Stimulated activated CD4-positive, alpha-beta T cell treated with anti-CD3 and anti-CD28 coated beads, Interleukin-2, amount 100 ng/mL, for 24 hours (primary cell): ENCODE data around the gene MYG1.
A peak's percentile ranks its signal among the peaks of the same experiment; 100 is the strongest.
"Not testable (repeated sequence)": the region's sequence is repeated elsewhere in the genome, so short reads cannot be mapped to it uniquely, and the experiment has no call there.

Source experiments
- DNase-seq, 2 donors: peaks; one replicate each; pipeline ENCODE4 v3.0.0-alpha.2; 2020

The MYG1 gene

DNA sequence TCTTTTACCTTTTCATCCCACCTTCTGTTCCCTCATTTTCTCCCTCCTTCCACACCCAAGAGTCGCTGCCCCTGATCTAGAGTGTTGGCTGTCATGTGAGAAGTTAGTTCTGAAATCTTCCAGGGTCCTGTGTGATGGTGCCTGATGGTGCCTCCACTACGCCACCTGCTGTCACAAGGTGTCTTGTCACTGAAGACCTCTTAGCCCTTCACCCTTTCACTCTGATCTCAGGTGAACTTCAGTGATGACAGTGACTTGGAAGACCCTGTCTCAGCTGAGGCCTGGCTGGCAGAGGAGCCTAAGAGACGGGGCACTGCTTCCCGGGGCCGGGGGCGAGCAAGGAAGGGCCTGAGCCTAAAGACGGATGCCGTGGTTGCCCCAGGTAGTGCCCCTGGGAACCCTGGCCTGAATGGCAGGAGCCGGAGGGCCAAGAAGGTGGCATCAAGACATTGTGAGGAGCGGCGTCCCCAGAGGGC is 11.7 kb upstream of the MYG1 start:
- DNase-seq: peak; percentile 67 to 78

DNA sequence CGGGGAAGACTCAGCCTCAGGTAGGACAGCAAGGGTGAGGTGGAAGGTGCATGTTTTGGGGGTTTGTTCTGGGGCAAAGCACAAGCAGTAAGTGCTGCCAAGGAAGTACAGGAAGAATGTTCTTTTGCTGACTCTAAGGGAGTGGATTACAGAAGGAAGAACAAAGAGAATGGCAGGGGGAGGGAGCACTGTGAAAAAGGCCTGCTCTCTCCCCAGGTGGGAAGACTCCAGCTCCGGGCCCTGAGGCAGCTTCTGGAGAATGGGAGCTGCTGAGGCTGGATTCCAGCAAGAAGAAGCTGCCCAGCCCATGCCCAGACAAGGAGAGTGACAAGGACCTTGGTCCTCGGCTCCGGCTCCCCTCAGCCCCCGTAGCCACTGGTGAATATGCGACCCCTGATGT is 11.2 kb upstream of the MYG1 start:
- no peak for DNase-seq

DNA sequence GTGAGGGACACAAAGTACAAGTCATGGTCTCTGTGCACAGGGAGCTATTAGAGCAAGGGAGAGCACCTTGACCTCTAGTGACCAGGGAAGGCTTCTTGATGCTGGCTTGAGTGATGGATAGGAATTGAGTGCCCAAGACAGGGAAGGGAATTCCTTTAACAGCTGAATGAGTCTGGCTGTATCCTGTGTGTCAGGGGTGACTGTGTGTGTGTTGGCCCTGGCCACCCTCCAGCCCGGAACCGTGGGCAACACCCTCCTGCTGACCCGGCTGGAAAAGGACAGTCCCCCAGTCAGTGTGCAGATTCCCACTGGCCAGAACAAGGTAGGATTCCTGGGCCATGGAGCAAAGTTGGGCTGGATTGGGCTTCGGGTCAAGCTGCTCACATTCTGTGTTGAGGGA is 9.6 kb upstream of the MYG1 start:
- DNase-seq: no peak

DNA sequence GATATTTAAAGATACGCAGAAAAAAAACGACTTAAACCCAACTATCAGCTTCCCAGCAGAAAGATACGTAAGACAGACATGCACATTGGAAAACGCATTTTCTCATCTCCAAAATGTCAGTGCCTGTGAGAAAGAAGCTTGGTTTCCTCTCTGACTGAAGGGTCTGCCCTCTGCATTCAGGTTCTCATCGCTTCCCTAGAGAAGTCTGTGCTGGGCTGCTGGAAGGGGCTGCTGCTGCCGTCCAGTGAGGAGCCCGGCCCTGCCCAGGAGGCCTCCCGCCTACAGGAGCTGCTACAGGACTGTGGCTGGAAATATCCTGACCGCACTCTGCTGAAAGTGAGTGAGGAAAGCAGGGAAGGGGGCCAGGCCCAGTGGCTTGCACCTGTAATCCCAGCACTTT is 8.8 kb upstream of the MYG1 start:
- peak in 1 of 2 donors; percentile 21 for DNase-seq

DNA sequence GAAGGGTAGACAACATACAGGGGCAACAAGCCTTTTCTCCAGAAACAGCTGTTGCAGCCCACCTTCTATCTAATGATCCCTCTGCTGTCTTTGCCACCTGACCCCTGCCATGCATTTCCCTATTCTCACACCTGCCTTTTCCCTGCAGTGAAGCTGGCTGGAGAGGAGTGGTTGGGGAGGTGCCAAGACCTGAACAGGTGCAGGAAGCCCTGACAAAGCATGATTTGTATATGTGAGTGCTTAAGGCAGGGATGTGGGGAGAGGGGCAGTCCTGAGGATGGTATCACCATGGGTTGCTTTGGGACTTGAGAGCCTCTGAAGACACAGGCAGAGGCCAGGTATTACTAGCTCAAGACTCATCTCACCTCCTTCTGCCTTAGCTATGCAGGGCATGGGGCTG is 7.1 kb upstream of the MYG1 start:
- DNase-seq: no peak

DNA sequence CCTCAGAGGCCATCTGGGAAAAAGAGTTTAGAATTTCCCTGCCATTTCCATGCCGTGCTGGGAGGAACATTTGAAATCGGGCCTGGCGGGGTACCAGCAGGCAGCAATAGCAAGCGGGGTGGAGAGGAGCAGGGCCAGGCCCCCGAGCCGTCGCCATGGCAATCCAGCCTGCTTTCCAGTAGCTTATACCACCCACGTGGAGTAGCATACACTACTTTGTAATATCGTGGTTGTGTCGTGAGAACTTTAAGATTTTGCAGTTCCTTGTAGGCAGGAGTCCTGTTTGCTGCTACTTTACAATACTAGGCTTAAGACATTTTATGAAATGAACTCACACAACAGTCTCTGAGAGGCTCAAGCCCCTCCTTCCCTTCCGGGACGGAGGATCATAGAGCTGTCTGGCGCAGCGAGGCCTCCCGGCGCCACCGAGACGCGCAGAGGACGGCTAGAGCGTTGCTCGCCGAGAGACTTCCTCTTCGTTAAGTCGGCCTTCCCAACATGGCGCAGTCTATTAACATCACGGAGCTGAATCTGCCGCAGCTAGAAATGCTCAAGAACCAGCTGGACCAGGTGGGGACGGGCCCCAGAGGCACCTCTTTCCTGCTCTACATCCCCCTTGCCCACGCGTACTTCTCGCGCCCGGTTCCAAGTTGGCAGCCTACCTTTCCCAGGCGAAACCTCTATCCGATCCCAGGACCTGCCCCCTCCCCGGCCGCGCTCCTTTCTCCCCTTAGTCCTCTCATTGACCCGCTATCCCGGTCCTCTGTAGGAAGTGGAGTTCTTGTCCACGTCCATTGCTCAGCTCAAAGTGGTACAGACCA is 4.2 kb upstream of the MYG1 start, which contains the start of gene PFDN5:
Gene PFDN5 (plus strand): TSS at position 473 of the 821 bp plus-strand sequence. CDS start 26 bp downstream, at position 499.
- peak; percentile 85 to 86 for DNase-seq

DNA sequence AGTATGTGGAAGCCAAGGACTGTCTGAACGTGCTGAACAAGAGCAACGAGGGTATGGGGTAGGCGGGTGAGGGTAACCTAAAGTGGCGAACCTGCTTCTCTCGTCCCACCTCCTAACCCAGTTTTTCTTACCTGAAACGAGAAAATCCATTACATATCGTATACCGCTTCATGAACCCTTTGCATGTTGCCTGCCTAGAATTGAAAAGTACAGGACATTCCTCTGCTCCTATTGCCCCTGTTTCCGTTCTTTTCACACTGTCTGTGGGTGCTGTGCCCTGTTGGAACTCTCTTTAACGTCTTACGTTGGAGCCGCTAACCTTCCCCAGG is 3.6 kb upstream of the MYG1 start:
- DNase-seq: no peak

DNA sequence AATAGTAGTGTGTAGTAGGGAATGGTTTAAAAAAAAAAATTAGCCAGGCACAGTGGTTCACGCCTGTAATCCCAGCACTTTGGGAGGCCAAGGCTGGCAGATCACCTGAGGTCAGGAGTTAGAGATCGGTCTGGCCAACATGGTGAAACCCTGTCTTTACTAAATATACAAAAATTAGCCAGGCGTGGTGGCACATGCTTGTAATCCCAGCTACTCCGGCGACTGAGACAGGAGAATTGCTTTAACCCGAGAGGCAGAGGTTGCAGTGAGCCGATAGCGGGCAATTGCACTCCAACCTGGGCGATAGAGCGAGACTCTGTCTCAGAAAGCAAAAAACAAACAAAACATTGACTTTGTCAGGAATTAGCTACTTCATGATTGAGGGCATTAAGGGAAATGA is 2.4 kb upstream of the MYG1 start:
- not testable (repeated sequence) for DNase-seq

DNA sequence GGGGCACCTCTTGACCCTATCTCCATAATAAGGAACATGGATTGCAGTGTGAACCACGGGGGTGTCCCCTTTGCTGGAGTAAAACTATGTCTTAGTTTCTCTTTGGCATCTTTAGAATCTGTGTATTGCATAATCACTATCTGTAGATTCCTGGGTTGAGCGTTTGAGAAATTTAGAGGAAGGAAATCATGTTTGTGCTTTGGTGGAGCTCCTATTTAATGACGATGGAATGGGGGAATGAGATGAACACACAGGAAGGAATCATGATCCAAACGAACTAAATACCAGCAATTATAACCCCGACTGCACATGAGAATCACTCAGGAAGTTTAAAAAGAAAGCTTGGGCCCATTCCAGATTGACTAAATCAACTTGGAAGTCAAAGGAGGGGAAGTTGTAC is 1.3 kb upstream of the MYG1 start:
- no peak for DNase-seq

DNA sequence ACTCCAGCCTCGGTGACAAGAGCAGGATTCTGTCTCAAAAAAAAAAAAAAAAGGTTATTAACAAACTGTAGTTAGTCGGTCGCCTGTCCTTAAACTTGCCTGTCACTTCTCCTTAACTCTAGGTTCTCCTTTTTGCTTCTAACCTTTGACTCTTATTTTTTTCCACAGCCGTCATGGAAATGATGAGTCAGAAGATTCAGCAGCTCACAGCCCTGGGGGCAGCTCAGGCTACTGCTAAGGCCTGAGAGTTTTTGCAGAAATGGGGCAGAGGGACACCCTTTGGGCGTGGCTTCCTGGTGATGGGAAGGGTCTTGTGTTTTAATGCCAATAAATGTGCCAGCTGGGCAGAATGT is 418 bp upstream of the MYG1 start:
- peak; percentile 39 to 47 for DNase-seq

DNA sequence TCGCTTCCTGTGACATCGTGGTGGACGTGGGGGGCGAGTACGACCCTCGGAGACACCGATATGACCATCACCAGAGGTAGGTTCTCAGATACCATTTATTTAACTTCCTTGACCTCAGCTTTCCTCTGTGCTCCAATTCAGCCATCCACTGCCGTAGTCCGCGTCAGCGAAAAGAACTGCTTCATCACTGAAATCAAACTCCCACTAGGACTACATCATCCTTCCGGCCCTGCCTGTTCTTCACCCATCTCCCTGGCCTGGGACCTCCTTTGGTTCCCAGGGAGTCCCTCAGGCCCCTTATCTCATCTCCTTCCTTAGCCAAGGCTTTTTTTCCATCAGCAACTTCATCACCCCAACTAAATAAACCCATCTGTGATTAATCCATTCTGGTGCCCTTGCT is 692 bp downstream of the MYG1 start:
- peak; percentile 30 to 38 for DNase-seq

DNA sequence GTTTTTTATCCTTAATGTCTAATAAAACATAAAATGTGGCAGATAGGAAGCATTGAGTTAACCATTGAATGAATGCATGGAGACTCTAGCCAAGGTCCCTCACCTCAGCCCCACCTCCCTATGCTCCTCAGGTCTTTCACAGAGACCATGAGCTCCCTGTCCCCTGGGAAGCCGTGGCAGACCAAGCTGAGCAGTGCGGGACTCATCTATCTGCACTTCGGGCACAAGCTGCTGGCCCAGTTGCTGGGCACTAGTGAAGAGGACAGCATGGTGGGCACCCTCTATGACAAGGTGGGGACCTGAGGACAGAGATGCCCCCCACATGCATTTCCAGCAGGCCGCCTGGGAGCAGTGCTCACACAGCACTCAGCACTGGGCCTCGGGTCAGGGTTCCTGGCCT is 3.4 kb downstream of the MYG1 start:
- DNase-seq: no peak

DNA sequence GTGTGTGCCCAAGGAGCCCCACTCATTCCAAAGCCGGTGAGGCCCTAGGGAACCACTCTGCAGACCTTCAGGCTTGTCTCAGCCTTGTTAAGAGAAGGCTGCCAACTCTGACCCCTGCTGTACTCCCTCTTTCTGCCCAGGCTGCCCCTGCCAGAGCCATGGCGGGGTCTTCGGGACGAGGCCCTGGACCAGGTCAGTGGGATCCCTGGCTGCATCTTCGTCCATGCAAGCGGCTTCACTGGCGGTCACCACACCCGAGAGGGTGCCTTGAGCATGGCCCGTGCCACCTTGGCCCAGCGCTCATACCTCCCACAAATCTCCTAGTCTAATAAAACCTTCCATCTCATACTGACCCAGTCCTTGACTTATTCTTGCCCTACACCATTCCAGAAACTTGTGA is 7.3 kb downstream of the MYG1 start:
- no peak for DNase-seq

DNA sequence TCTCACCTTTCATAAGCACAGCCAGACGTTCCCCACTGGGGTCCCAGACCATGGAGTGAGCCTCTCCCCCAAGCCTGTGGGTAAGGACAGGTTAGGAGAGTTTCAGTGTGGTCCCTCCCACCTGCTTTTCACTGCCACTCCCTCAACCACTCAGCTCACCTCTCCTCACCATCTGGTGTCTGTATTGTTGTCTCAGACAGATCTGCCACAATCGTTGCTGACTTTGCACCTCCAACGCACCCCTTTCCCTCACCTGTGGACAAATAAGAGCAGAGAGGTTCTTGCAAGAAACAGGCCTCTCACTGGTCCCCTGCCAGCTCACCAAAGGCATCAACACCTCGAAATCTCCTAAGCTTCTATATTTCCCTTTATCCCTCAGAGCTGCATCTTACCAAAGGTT is 8.8 kb downstream of the MYG1 start:
- DNase-seq: no peak

DNA sequence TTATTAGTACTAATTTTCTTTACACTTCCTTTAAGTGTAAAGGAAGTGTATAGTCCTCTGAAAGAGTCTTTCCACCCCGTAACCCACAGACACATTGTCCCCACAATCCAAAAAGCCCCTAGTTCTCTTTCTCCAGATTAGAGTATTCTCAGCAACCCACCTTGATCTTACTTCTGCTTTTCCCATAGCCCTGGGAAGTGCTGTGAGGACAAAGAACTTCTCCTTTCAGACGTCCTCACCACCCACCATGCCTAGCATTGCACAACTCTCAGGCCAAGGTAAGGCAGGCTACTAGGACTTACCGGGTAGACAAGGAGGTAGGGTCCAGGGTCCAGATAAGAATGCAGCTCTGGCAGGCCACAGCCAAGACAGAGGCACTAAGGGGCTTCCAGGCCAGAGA is 14.5 kb downstream of the MYG1 start:
- DNase-seq: no peak

DNA sequence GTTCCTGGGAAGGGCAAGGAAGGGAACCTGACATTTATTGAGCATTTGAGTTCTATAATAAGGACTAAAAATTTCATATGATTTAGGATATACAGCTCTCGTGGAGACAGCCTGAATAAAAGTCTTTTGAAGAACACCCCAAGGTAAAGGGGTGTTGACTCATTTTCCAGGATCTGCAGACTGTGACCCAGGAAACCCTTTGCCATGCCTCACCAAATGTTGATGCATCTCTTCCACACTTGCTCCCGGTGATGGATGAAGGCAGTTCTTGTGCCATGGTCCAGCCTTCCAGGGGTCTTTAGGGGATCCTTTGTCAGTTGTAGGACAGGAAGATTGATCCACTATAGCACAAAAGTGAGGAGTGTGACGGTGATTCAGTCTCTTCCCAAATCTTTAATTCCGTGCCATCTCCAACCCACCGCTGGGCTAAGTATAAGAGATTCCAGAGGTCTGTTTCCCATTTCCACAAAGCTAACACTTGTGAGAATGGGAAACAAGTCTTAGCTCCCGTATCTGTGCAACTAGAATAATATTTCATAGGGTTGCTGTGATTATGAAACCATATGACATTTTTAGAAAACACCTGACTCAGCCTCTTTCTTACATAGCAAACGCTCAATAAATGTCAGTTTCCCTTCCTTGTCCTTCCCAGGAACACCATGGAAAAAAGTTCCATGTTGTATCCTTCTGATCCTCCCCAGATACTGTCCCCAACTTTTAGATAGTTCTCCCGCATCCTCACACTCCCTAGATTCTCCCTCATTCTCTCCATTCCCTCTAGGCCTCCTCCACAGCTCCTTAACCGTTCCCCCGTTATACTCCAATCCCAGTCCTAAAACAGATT is 21.1 kb downstream of the MYG1 start:
- DNase-seq: no peak

DNA sequence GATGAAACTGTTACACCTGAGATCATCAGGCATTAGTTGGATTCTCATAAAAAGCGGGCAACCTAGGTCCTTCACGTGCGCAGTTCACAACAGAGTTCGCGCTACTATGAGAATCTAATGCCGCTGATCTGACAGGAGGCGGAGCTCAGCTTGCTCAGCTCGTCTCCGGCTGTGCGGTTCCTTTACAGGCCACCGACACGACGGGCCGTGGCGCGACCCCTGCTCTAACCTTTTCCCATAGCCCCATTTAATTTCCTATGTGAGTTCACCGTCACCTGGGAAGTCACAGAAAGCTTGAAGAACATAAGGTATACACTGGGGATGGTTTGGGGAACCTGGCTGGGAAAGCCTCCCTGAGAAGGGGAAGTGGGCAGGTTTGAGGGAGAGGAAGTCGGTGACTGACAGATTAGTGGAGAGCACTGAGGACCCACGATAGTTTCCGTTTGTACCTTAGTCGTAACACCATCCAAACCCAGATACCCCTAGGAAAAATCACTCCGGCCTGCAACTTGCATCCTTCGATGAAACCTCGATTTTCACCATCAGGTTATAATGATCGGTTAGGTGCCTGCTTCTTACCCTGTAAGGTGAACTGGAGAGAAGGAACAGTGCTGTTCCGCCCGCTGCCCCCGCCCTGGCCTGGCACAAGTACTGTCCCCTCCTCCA is 24.8 kb downstream of the MYG1 start:
- DNase-seq: peak; percentile 62 to 69

DNA sequence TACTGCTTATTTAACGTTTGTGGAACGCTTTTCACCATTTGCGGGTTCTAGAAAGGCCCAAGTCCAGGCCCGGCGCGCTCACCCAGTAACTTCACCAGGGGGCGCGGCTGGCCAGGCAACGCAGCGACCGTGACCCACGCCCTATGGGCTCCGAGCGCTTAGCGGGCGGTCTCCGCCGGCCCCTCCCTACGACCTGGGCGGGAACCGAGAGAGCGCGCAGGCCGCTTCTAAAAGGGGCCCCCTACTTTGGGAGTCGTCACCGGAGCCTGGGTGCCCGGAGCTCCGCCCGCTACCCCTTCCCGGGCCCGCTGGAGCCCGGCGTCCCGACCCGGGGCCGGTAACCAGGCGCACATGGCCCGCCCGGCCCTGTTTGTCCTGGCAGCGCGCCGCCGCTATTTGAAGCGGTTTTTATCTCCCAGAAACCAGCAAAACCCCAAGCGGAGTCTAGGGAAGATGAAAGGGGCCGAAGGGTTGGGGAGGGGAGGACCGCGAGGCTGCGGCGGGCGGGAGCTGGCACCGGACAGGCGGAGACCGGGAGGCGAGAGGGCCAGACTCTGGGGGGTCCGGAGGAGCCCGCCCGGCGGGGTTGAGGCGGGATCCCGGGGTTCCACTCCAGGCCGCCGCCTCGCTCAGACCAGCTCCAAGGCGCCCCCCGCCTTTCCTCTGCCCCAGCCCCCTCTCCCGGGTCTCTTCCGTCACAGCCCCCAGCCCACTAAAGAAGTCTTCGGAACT is 25.4 kb downstream of the MYG1 start:
- DNase-seq: peak; percentile 87 to 93

DNA sequence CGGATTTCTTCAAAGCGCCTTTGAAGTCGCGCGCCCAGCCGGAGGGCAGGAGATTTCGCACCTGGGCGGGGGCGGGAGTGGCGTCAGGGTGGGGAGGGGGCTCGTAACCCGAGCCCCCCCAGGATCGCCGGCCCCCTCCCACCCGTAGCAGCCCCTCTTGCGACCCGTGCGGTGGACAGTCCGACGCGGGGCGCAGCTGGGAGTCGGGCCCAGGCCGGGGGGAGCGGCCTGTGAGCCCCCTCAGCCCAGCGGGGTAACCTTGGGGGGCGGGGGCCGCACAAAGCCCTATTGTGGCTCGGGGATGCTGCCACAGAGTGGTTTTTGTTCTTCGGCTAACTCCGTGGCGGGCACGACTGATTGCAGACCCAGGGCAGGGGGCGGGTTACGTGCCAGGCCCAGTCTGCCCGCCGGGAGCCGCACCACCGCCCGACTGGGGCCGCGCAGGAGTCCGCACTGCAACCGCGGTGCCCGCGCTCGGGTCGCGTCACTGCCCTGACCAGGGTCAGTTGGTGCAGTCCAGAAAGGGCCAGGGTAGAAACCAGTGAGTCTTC is 26.1 kb downstream of the MYG1 start:
- peak; percentile 35 to 48 for DNase-seq

DNA sequence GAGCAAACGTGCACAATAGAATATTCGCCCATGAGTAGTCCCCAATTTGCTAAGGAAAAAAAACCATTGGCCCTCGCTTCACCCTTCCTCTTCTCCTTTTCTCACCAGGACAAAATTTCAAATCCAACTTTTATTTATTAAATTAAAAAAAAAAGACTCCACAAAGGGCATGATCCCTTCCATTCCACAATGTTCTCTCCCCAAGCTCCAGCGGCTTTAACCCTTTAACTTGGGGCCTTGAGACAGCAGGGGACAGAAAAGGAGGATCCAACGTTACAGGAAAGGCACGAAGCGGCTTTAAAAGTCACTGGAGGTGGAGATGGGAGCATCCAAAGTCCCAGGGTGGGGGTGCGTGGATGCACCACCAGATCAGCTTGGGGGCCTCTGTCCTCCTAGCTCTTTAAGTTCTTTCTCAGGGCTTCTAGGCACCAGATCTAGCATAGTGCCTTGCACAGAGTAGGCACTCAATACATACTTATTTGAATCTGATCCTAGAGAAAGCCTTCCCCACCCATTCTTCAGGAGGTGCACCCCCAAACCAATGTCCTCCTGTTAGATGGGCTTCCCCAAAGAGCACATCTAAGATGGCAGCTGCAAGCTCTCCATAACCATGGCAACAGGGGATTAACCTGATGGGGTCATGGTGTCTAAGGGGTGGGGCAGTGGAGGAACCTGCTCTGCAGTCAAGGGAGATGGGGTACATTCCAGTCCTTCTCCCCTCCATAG is 27.1 kb downstream of the MYG1 start:
- no peak for DNase-seq

DNA sequence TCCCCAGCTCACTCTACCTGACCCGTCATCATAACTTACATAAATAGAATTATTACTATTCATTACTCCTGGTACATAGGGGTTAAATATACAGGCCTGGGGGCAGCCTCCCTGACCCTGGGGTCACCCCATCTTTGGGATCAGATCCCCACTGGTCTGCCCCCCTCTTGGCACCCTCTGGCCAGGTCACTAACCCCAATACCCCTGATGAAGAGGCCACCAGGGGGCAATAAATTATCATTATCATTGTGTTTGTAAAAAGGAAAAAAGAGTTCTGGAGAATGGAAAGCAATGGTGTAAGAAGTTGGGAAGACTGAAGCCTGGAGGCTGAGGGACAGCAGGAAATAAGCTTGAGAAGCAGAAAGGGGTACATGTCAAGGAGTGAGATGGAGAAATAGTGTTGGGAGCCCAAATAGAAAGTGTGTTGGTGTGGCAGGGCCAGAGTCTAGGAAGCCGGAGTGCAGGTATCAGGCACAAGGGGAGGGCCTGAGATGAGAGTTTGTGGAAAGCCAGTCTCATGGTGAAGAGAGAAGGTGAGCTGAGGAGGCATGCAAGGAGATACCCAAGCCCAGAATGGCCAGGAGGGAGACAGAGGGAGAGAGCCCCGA is 28.0 kb downstream of the MYG1 start:
- no peak for DNase-seq
